ENCODE data around the gene C12orf42.

- TF ChIP-seq POLR2A (IDR thresholded peaks at IDR 0.05) (no peak), CTCF (IDR thresholded peaks at IDR 0.05) (no peak)
Measured at GRCh38 chr12:103422746-103423515, 72.8 kb downstream of the C12orf42 start.

Measured in body of pancreas (tissue), 4 donors.